A673 (cell line): ENCODE data around the gene CTDSP1.

Experiments
- CTCF ChIP-seq: fragments of 300-800, 200-600 bp; sonication (generic); conservative IDR thresholded peaks from 2 replicates; pipeline ENCODE4 v1.5.1; 2017; ENCODE audit warnings: low read depth, mild to moderate bottlenecking, antibody characterized with exemption, low read length, moderate library complexity, mixed read lengths
- EZH2 ChIP-seq: fragments of 200-600 bp; sonication (generic); IDR thresholded peaks from 2 replicates; pipeline ENCODE4 v1.6.1; 2017; ENCODE audit warnings: borderline replicate concordance, low read depth, mild to moderate bottlenecking, mixed read lengths, antibody characterized with exemption, low read length; ENCODE audit not compliant: poor library complexity, severe bottlenecking

DNA sequence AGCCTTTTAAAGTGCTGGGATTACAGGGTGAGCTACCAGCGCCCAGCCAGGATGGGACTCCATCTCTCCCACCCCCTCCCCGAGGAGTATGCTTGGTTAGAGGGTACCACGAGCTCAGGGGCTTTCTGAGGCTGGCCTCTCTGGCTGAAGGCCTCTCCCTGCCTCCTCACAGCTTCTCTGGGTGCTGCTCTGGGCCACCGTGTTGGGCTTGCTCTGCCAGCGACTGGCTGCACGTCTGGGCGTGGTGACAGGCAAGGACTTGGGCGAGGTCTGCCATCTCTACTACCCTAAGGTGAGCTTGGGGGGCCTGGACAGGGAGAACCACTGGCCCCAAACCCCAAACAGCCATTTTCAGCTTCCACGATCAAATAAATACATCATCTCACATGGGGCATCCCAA is 14.7 kb upstream of the CTDSP1 start:
- TF ChIP-seq CTCF (no peak), EZH2 (no peak)
